COLO668 (cell line): ENCODE data around the gene TOP3B.

Experiments
- DNase-seq: peaks from one replicate; lab custom pipeline; 2025; ENCODE audit not compliant: unreplicated experiment; lab: John Stamatoyannopoulos, UW

Gene TOP3B

DNA sequence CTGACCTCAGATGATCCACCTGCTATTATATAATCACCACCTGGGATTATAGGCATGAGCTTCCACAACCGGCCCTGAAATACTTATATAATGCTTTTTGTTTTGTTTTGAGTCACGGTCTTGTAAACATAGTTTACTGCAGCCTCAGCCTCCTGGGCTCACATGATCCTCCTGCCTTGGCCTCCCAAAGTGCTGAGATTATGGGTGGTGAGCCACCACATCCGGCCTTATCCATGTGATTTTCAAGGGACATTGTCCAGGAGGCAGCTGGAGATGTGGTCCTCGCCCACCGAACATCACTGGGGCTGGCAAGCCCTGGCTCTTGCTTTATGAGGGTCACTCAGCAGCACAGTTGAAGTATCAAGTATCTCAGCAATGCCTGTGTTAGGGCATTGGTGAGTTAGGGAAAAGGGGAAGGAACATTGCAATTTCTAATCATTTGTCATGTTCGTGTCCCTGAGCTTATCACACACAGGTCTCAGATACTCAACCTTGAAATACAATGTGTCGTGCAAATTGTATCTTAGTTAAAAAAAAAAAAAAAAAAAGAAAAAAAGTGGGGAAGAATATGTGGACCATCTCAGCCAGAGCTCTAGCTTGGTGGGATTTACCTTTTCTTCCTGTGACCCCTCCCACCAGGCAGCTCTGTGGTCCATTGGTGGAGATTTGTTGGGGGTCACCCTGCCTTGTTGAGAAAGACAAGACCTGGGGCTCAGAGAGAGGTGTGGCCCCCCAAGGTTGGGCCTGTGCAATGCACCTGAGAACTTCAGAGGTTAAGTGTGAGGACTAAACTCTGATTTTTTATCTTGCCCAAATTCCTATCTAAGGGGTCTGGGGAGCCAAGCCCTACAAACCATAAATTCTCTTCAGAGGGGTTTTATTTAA is 74.7 kb downstream of the TOP3B start:
- DNase-seq, result no peak
